BJ (cell line): Measurements from ENCODE around the gene PAM16. TPM values are rescaled to one million over a fixed set of nuclear protein-coding genes. Genes with fewer than 3 reads are reported as not detected.

Experiments
- CTCF ChIA-PET: fragments of 350-600 bp; formaldehyde crosslinking; extraction: SDS; loops from one replicate; lab custom pipeline; 2021; ENCODE audit warnings: antibody characterized with exemption, inconsistent platforms; lab: Yijun Ruan, JAX
- POLR2A ChIA-PET: fragments of 300-600 bp; sonication (Branson Sonifier 250); formaldehyde crosslinking; extraction: SDS; loops from one replicate; lab custom pipeline; 2021; ENCODE audit warnings: antibody characterized with exemption; lab: Charles Lee
- DNase-seq: peaks from one replicate; pipeline ENCODE4 v3.0.0-alpha.2; 2011; ENCODE audit warnings: low read depth
- H3K27me3 ChIP-seq: 2 replicates; pipeline ENCODE4 v1.6.0; 2011; ENCODE audit warnings: low read length; ENCODE audit not compliant: control insufficient read depth, insufficient read depth
- H3K36me3 ChIP-seq: 2 replicates; pipeline ENCODE4 v1.5.1; 2011; ENCODE audit warnings: low read length; ENCODE audit not compliant: control insufficient read depth, insufficient read depth
- H3K4me3 ChIP-seq: 2 replicates; pipeline ENCODE4 v1.5.1; 2011; ENCODE audit warnings: low read depth, mild to moderate bottlenecking, control low read depth, low read length
- polyA plus RNA-seq: library from polyadenylated mRNA; depleted of rRNA; stranded (reverse); fragments of >200 nt; gene quantifications from 2 replicates; pipeline ENCODE4 v1.2.3, GENCODE V29; 2011
- TF ChIP-seq, protein P1 (sequence below): IDR thresholded peaks from 2 replicates; pipeline ENCODE4 v1.5.1; 2011; ENCODE audit warnings: low read depth, mild to moderate bottlenecking, control low read depth, inconsistent platforms, low read length, moderate library complexity; ENCODE audit not compliant: insufficient read depth

Gene PAM16
- polyA plus RNA-seq, 1 experiment = 44.2 TPM

DNA sequence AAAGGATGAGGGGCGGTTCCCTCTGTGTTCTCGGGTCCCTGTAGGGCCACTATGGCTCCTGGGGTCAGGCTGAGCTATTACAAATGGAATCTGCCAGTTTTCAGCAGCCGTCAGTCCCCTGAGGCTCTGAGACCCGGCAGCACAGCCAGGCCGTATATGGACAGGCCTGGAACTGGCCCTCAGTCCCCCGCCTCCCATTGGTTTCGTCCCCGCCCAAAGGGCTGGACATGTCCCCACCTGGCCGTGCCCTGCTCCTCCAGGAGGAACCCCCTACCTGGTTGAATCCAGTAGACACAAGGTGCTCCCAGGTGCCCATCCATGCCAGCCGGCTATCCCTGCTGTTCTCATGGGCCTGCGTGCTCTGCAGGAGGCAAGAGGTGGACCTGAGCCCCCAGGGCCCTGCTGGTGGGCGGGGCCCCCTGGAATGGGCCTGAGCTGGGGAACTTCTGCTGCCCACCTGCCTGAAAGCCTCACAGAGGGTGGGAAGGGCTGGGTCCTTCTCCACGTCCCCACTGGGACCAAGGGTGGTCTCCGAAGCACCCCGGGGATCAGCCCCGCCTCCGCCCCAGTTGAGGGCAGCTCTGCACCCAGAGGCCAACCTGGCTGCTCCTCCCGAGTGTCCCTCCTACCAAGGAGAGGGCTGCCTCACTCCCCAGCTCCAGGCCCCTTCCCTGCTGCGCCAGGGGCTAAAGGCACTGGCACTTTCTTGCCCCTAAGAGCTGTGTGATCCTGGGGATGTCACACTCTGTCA lies 37.3 kb upstream of the PAM16 start:
- no peak for DNase-seq
- TF ChIP-seq, protein P1, sequence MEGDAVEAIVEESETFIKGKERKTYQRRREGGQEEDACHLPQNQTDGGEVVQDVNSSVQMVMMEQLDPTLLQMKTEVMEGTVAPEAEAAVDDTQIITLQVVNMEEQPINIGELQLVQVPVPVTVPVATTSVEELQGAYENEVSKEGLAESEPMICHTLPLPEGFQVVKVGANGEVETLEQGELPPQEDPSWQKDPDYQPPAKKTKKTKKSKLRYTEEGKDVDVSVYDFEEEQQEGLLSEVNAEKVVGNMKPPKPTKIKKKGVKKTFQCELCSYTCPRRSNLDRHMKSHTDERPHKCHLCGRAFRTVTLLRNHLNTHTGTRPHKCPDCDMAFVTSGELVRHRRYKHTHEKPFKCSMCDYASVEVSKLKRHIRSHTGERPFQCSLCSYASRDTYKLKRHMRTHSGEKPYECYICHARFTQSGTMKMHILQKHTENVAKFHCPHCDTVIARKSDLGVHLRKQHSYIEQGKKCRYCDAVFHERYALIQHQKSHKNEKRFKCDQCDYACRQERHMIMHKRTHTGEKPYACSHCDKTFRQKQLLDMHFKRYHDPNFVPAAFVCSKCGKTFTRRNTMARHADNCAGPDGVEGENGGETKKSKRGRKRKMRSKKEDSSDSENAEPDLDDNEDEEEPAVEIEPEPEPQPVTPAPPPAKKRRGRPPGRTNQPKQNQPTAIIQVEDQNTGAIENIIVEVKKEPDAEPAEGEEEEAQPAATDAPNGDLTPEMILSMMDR = no peak
- CTCF ChIA-PET = interaction anchor here (1.0 to 10.3 kb wide), 4 partner anchors 9 to 29 kb away, joined by 3 to 120 read pairs (median 8); no protein-coding TSS in a partner anchor
- Histone ChIP-seq H3K4me3 (no peak overlapping the region), H3K27me3 (no peaks in the 10 kb centered on the region), H3K36me3 (peaks cover 8% of the 10 kb centered on the region)
- POLR2A ChIA-PET = no interaction called here

DNA sequence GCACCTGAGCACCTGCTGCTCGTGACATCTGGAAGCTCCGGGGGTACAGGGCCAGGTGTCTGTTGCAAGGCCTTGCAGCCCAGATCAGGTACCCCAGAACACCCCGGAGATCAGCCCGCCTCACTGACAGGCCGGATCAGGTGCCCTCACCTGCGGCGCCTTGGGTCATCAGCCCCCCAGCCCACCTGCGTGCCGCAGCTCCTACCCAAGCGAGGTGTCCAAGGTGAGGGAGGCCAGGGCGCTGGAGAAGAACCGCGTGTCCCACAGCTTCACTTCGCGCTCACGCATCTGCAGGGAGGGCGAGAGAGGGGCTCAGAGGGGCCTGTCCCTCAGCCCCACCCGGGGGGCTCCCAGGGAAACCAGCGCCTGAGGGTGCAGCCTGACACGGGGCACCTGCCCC lies 36.7 kb upstream of the PAM16 start:
- peaks cover 12% of the 10 kb centered on the region for H3K36me3 ChIP-seq
- H3K4me3 ChIP-seq = no peak overlapping the region
- H3K27me3 ChIP-seq = no peaks in the 10 kb centered on the region
- POLR2A ChIA-PET = no interaction called here
- no peak for DNase-seq
- TF ChIP-seq, protein P1 = no peak
- CTCF ChIA-PET = interaction anchor here (1.0 to 10.3 kb wide), 4 partner anchors 8 to 28 kb away, joined by 3 to 120 read pairs (median 8); no protein-coding TSS in a partner anchor

- Histone ChIP-seq H3K36me3 (peaks cover 19% of the 10 kb centered on the region), H3K27me3 (no peaks in the 10 kb centered on the region), H3K4me3 (no peak overlapping the region)
- DNase-seq = no peak
- TF ChIP-seq, protein P1 = no peak
- ChIA-PET CTCF (interaction anchor here (0.9 to 10.3 kb wide), 4 partner anchors 12 to 28 kb away, joined by 3 to 120 read pairs (median 8); no protein-coding TSS in a partner anchor), POLR2A (interaction anchor here (0.5 to 1.3 kb wide), 2 partner anchors 10 to 199 kb away, joined by 3 read pairs; no protein-coding TSS in a partner anchor)
These were observed 35.9 kb upstream of the PAM16 start for GRCh38 chr16:4386951-4387565.

DNA sequence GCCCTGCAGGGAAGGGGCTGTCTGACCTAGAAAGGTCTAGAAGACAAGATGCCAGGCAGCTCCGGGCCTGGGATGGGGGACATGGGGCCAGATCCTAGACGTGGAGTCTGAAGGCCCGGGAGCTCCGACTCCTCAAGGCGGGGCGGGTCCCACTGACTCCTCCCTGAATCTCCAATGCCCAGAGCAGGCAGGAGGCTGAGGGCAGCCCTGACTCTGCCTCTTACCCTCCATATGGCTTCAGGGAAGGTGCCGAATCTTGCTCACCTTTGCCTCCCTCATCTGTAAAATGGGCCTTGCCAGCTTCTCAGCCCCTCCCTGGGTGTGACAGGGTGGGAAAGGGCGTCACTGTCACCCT lies 35.3 kb upstream of the PAM16 start:
- POLR2A ChIA-PET = interaction anchor here (1.3 kb wide), 1 partner anchor 9 kb away, joined by 3 read pairs; no protein-coding TSS in a partner anchor
- Histone ChIP-seq H3K4me3 (no peak overlapping the region), H3K27me3 (no peaks in the 10 kb centered on the region), H3K36me3 (peaks cover 25% of the 10 kb centered on the region)
- CTCF ChIA-PET = interaction anchor here (0.9 to 10.3 kb wide), 3 partner anchors 11 to 22 kb away, joined by 3 to 120 read pairs (median 3); no protein-coding TSS in a partner anchor
- DNase-seq = no peak
- TF ChIP-seq, protein P1 = no peak
